GM19463 (cell line): ENCODE measurements around the gene ARSJ.
A peak's percentile ranks its signal among the peaks of the same experiment; 100 is the strongest.

ENCODE experiments used
- ATAC-seq: cut with Tn5 transposase; IDR thresholded peaks from one replicate; pipeline ENCODE4 v1.9.1; 2021; ENCODE audit warnings: mild to moderate bottlenecking, moderate library complexity; ENCODE audit not compliant: unreplicated experiment

Gene ARSJ

GRCh38 chr4:113905301-113905700, 74.1 kb downstream of the ARSJ start:
- no peak for ATAC-seq

- ATAC-seq, result no peak
Measured at GRCh38 chr4:113904877-113905276, 74.6 kb downstream of the ARSJ start.

GRCh38 chr4:113901994-113902787, 77.3 kb downstream of the ARSJ start:
- peak; percentile 62 for ATAC-seq

- peak; percentile 92 for ATAC-seq
Measured at GRCh38 chr4:113899271-113900070, 80.0 kb downstream of the ARSJ start.

- ATAC-seq, result no peak
Measured at GRCh38 chr4:113893546-113893945, 85.9 kb downstream of the ARSJ start.

- no peak for ATAC-seq
Measured at GRCh38 chr4:113888006-113888405, 91.4 kb downstream of the ARSJ start.

- ATAC-seq, result no peak
Measured at GRCh38 chr4:113885291-113885690, 94.2 kb downstream of the ARSJ start.

- no peak for ATAC-seq
Measured at GRCh38 chr4:113884655-113885054, 94.8 kb downstream of the ARSJ start.

GRCh38 chr4:113882668-113883067, 96.8 kb downstream of the ARSJ start:
- no peak for ATAC-seq

GRCh38 chr4:113881256-113881655, 98.2 kb downstream of the ARSJ start:
- no peak for ATAC-seq

GRCh38 chr4:113880240-113881028, 99.0 kb downstream of the ARSJ start:
- ATAC-seq, result no peak

GRCh38 chr4:113878668-113879067, 100.8 kb downstream of the ARSJ start:
- no peak for ATAC-seq

GRCh38 chr4:113874480-113874879, 105.0 kb downstream of the ARSJ start:
- no peak for ATAC-seq

- no peak for ATAC-seq
Measured at GRCh38 chr4:113873508-113873907, 105.9 kb downstream of the ARSJ start.

GRCh38 chr4:113872426-113873260, 106.8 kb downstream of the ARSJ start:
- no peak for ATAC-seq

GRCh38 chr4:113871080-113871479, 108.4 kb downstream of the ARSJ start:
- ATAC-seq, result no peak

GRCh38 chr4:113869743-113870375, 109.6 kb downstream of the ARSJ start:
- peak; percentile 95 for ATAC-seq

GRCh38 chr4:113866611-113867010, 112.8 kb downstream of the ARSJ start:
- ATAC-seq, result no peak

GRCh38 chr4:113858924-113859323, 120.5 kb downstream of the ARSJ start:
- no peak for ATAC-seq

- no peak for ATAC-seq
Measured at GRCh38 chr4:113851816-113852215, 127.6 kb downstream of the ARSJ start.
